ENCODE results near the gene TMEM50A. TPM values are rescaled to one million over a fixed set of nuclear protein-coding genes. Genes with fewer than 3 reads are reported as not detected.
"Not testable (repeated sequence)": the region's sequence is repeated elsewhere in the genome, so short reads cannot be mapped to it uniquely, and the experiment has no call there.

Gene TMEM50A
- total RNA-seq, 1 donor from 2014 or later: 63.5 TPM

DNA sequence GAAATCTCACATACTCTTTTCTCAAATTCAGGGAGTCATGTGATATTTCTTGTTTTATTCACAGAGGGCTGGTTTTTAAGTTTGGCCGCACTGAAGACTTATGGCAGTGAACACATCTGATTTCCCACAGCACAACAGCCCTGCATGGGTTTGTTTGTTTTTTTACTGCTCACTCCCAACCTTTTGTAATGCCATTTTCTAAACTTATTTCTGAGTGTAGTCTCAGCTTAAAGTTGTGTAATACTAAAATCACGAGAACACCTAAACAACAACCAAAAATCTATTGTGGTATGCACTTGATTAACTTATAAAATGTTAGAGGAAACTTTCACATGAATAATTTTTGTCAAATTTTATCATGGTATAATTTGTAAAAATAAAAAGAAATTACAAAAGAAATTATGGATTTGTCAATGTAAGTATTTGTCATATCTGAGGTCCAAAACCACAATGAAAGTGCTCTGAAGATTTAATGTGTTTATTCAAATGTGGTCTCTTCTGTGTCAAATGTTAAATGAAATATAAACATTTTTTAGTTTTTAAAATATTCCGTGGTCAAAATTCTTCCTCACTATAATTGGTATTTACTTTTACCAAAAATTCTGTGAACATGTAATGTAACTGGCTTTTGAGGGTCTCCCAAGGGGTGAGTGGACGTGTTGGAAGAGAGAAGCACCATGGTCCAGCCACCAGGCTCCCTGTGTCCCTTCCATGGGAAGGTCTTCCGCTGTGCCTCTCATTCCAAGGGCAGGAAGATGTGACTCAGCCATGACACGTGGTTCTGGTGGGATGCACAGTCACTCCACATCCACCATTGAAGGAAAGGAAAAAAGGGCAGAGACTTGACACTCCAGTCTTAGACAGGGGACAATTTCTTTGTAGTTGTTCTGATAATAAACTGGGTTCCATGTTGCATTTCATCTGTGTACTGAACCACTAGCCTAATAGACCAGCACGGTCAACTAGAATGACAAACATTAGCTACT, 22.8 kb downstream of the TMEM50A start:
- H3K4me1 Mint-ChIP-seq: no peaks in the 10 kb centered on the region
- ATAC-seq (ENCODE audit: low read depth): no peak
- H3K27ac Mint-ChIP-seq: no peak overlapping the region
- H3K9me3 Mint-ChIP-seq: no peaks in the 10 kb centered on the region
- intact Hi-C loops (cut with micrococcal nuclease): no loop called here
- no peak overlapping the region for H3K4me3 Mint-ChIP-seq
- DNase-seq: no peak
- H3K27me3 Mint-ChIP-seq: no peaks in the 10 kb centered on the region
- ChIA-PET CTCF (no interaction called here), POLR2A (no interaction called here)
- peaks cover 48% of the 10 kb centered on the region for H3K36me3 Mint-ChIP-seq (ENCODE audit: low read depth)
- TF ChIP-seq, protein P1, sequence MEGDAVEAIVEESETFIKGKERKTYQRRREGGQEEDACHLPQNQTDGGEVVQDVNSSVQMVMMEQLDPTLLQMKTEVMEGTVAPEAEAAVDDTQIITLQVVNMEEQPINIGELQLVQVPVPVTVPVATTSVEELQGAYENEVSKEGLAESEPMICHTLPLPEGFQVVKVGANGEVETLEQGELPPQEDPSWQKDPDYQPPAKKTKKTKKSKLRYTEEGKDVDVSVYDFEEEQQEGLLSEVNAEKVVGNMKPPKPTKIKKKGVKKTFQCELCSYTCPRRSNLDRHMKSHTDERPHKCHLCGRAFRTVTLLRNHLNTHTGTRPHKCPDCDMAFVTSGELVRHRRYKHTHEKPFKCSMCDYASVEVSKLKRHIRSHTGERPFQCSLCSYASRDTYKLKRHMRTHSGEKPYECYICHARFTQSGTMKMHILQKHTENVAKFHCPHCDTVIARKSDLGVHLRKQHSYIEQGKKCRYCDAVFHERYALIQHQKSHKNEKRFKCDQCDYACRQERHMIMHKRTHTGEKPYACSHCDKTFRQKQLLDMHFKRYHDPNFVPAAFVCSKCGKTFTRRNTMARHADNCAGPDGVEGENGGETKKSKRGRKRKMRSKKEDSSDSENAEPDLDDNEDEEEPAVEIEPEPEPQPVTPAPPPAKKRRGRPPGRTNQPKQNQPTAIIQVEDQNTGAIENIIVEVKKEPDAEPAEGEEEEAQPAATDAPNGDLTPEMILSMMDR (IDR thresholded peaks at IDR 0.05): no peak

DNA sequence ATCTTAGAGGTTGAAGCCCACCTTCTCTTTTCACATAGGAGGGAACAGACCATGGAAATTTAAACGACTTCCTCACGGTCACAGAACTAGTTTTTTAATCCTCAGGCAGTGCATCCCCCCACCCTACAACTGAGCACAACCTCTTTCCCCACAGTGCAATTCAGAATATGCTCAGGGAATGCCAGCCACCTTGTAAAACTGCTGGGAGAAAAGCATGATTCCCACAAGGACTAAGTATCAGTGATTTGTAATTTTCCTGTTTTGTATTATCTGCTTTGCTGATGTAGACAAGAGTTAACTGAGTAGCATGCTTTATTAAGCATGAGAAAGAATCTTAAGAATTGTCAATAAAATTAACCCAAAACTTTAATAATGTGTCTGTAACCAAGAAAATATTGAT, 23.8 kb downstream of the TMEM50A start:
- POLR2A ChIA-PET: no interaction called here
- no peak overlapping the region for H3K27ac Mint-ChIP-seq

DNA sequence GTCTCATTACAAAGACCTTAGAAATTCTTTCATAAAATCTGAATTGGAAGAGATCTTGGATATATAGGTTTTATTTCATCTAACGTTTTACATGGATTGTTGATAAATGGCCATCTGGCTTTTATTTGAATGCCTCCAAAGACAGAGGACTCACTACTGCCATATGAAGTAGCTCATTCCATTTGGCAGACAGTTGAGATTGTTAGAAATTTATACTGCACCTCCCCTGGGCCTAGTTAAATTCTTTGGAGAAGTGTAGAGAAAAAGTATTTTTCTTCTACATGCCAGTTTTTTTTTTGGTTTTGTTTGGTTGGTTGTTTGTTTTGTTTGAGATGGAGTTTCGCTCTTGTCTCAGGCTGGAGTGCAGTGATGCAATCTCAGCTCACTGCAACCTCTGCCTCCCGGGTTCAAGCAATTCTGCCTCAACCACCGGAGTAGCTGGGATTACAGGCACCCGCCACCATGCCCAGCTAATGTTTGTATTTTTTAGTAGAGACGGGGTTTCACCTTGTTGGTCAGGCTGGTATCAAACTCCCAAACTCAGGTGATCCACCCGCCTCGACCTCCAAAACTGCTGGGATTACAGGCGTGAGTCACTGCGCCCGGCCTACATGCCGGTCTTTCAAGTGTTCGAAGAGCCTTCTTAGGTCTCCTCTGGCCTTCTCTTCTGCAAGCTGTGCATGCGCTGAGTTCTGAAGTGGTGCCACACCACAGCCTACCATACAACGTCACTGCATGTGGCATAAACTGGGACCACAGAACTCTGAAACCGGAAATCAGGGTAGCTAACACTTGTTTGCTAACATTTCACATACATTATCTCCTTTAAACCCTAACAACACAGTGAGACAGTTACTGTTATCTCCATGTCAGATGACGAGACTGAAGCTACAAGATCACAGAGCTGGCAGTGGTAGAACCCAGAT, 24.8 kb downstream of the TMEM50A start:
- H3K9me3 Mint-ChIP-seq; H3K4me3 Mint-ChIP-seq; DNase-seq; POLR2A ChIA-PET; intact Hi-C loops (cut with micrococcal nuclease); H3K27me3 Mint-ChIP-seq; H3K27ac Mint-ChIP-seq; ATAC-seq (ENCODE audit: low read depth); CTCF ChIA-PET; H3K4me1 Mint-ChIP-seq: not testable (repeated sequence)
- peaks cover 36% of the 10 kb centered on the region for H3K36me3 Mint-ChIP-seq (ENCODE audit: low read depth)

More for the DNA sequence above, 23.8 kb downstream of the TMEM50A start:
- intact Hi-C loops (cut with micrococcal nuclease): no loop called here
- ATAC-seq (ENCODE audit: low read depth): no peak
- no peak for DNase-seq
- H3K4me1 Mint-ChIP-seq: no peaks in the 10 kb centered on the region
- H3K9me3 Mint-ChIP-seq: no peaks in the 10 kb centered on the region
- CTCF ChIA-PET: no interaction called here
- H3K4me3 Mint-ChIP-seq: no peak overlapping the region
- peaks cover 40% of the 10 kb centered on the region for H3K36me3 Mint-ChIP-seq (ENCODE audit: low read depth)
- TF ChIP-seq, protein P1 (IDR thresholded peaks at IDR 0.05): no peak
- no peaks in the 10 kb centered on the region for H3K27me3 Mint-ChIP-seq

- Mint-ChIP-seq H3K4me1 (no peaks in the 10 kb centered on the region), H3K36me3 (ENCODE audit: low read depth) (no peaks in the 10 kb centered on the region), H3K9me3 (no peaks in the 10 kb centered on the region), H3K27me3 (no peaks in the 10 kb centered on the region), H3K4me3 (no peak overlapping the region), H3K27ac (no peak overlapping the region)
- no peak for DNase-seq
- ChIA-PET CTCF (no interaction called here), POLR2A (no interaction called here)
- no peak for ATAC-seq (ENCODE audit: low read depth)
- intact Hi-C loops (cut with micrococcal nuclease): no loop called here
- TF ChIP-seq, protein P1 (IDR thresholded peaks at IDR 0.05): no peak
Observed at GRCh38 chr1:25369241-25369640, 31.1 kb downstream of the TMEM50A start.

DNA sequence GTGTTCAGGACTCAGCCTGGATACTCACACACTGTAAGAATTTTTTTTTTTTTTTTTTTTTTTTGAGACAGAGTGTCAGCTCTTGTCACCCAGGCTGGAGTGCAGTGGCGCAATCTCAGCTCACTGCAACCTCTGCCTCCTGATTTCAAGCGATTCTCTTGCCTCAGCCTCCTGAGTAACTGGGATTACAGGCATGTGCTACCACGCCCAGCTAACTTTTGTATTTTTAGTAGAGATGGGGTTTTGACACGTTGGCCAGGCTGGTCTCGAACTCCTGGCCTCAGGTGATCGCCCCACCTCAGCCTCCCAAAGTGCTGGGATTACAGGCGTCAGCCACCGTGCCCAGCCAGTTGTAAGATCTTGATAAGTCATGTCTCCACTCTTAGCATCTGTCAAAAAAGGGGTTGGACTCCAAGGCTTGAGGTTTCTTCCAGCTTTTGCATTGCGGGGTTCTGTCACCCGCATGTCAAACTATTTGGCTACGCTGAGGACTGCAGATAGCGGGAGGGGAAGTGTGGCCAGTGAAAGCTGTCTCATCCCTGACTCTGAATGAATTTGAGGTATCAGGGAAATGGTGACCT, 31.6 kb downstream of the TMEM50A start:
- H3K4me3 Mint-ChIP-seq; POLR2A ChIA-PET; H3K36me3 Mint-ChIP-seq (ENCODE audit: low read depth); DNase-seq; H3K27ac Mint-ChIP-seq; H3K27me3 Mint-ChIP-seq; ATAC-seq (ENCODE audit: low read depth); intact Hi-C loops (cut with micrococcal nuclease); H3K9me3 Mint-ChIP-seq; CTCF ChIA-PET; H3K4me1 Mint-ChIP-seq: not testable (repeated sequence)

GRCh38 chr1:25371757-25372156, 33.6 kb downstream of the TMEM50A start:
- POLR2A ChIA-PET; CTCF ChIA-PET; H3K4me1 Mint-ChIP-seq; H3K4me3 Mint-ChIP-seq; H3K27ac Mint-ChIP-seq; intact Hi-C loops (cut with micrococcal nuclease); ATAC-seq (ENCODE audit: low read depth); H3K27me3 Mint-ChIP-seq; H3K9me3 Mint-ChIP-seq; DNase-seq; H3K36me3 Mint-ChIP-seq (ENCODE audit: low read depth): not testable (repeated sequence)

DNA sequence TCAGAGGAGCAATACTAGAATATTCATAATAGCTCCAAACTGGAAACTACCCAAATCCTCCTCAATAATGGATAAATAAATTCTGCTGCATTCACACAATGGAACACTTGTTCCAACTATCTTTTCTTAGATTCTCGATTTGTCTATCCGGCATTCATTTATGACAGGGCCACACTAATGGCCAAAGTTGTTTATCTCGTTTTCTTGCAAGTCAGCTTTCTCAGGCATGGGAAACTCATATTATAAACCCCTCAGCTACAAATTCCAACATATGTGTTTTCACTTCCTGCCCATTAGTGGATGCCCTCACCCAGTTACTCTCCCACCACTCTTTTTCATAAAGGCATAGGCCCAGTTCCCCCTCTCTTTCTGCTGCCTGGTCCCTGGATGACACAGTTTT, 40.2 kb downstream of the TMEM50A start:
- ATAC-seq (ENCODE audit: low read depth); H3K36me3 Mint-ChIP-seq (ENCODE audit: low read depth); CTCF ChIA-PET; H3K9me3 Mint-ChIP-seq; DNase-seq; H3K27me3 Mint-ChIP-seq; H3K27ac Mint-ChIP-seq; H3K4me1 Mint-ChIP-seq; POLR2A ChIA-PET; H3K4me3 Mint-ChIP-seq; intact Hi-C loops (cut with micrococcal nuclease): not testable (repeated sequence)

GRCh38 chr1:25382543-25382942, 44.4 kb downstream of the TMEM50A start:
- POLR2A ChIA-PET; H3K4me3 Mint-ChIP-seq; intact Hi-C loops (cut with micrococcal nuclease); H3K27ac Mint-ChIP-seq; H3K4me1 Mint-ChIP-seq; H3K27me3 Mint-ChIP-seq; H3K9me3 Mint-ChIP-seq; CTCF ChIA-PET; H3K36me3 Mint-ChIP-seq (ENCODE audit: low read depth); DNase-seq; ATAC-seq (ENCODE audit: low read depth): not testable (repeated sequence)

GRCh38 chr1:25383090-25383489, 45.0 kb downstream of the TMEM50A start:
- POLR2A ChIA-PET; H3K36me3 Mint-ChIP-seq (ENCODE audit: low read depth); CTCF ChIA-PET: not testable (repeated sequence)

More at GRCh38 chr1:25383090-25383489, 45.0 kb downstream of the TMEM50A start:
- DNase-seq; H3K27ac Mint-ChIP-seq; H3K9me3 Mint-ChIP-seq; H3K4me1 Mint-ChIP-seq; H3K27me3 Mint-ChIP-seq; intact Hi-C loops (cut with micrococcal nuclease); H3K4me3 Mint-ChIP-seq; ATAC-seq (ENCODE audit: low read depth): not testable (repeated sequence)
